A172 (cell line): Measurements from ENCODE around the gene MRPS6. TPM values are rescaled to one million over a fixed set of nuclear protein-coding genes. Genes with fewer than 3 reads are reported as not detected.
A peak's percentile ranks its signal among the peaks of the same experiment; 100 is the strongest.

Source experiments
- DNase-seq: peaks from one replicate; pipeline ENCODE4 v3.0.0-alpha.2; 2015; ENCODE audit warnings: low spot score
- total RNA-seq: library from RNA; depleted of rRNA; stranded (reverse); fragments of >200 nt; shearing (Covaris generic); gene quantifications from 2 replicates; pipeline ENCODE4 v1.2.3, GENCODE V29; 2014

The MRPS6 gene
- total RNA-seq, 1 experiment from 2014 or later: 62.2 TPM

DNA sequence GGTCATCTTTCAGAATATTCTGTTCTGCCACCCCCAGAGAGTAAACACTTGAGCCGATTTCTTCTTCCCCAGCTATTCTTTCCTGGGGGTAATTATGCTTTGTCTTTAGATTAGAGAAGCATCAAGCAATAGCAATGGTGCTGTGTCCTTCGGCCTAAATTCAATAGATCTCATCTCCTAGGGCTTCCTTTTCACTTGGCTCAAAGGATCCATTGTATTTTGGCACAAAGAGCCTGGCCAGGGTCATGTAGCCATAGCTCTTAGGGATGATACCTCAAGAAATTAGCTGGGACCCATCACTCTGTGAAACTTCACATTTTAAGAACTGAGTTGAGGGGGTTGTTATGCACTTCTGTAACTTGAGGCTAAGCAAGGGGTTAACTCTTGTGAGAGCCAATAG, 27.0 kb downstream of the MRPS6 start:
- no peak for DNase-seq

DNA sequence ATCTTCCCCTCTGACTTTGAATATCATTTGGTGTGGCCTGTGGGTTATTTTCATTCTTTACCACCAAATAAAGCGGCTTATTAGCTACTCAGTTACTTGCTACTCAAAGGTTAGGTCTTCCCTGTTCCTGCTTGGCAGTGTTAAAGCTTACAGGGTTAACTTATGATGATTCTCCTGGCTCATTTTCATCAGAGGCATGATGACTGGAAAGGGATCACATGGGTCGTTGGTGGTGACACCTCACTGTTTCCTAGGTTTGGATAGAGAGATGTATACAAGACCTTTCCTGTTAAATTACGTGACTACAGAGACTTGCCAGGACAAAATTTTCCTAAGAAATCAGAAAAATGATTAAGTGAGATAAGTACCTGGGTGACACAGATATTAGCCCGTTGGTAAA, 27.4 kb downstream of the MRPS6 start:
- DNase-seq: no peak

DNA sequence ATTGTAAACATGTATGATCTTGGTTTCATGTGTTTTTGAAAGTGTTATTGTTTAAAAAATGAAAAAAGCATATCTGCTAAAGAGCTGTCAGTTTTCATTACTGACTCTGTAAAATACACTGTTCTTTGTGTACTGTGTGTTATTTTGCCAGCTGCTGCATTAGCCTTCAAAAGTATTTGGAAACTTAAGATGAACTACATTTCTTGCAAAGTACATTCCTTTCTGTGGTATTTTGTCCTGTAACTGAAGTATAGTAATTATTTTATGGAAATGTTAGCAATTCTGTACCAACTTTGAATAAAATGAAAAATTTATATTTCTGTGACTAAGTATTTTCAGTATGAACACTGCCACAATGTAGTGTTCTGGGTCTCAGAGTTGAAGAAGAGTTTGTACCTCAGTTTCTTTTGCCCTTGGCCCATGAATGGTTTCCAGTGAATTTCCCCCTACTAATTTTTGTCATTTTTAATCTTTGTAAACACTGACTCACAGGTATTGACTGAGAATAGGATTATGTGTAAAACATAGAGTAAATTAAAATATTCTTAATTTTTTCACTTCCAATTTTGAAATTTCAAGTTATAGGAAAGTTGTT, 32.7 kb downstream of the MRPS6 start:
- no peak for DNase-seq

DNA sequence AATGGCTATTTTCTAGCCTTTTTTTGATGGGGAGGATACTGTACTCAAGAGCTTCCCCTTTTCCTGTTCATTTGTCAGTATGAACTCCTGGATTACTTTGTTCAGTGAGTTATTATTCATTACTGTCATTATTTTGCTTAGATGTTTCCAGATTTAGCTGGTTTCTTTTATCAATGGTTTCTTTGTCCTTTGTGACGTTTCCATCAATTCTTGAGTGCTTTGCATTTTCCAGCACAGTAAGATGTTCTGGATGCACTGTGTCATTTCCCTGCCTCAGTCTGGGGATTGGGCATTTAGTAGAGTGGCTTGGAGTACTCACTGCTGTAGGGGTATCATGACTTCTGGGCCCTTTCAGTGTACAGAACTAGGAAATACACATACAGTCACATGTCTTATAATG, 34.2 kb downstream of the MRPS6 start:
- DNase-seq: no peak

DNA sequence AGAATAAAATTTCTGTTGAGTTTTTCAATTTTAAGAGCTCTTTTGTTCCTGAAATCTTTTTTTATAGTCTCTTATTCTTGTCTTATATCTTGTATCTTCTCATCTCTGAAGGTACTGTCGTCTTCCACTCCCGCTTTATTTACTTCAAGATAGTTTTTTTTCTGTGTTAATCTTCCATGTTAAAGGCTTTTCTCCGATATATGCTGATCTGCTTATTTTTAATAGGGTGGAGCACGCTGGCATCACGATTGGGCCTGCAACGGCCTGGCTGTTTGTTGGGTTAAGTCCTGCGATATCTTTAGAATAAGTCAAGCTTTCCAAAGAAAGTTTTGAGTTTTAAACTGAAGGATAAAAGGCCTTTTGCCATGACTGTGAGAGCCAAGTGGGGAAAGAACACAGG, 35.7 kb downstream of the MRPS6 start:
- DNase-seq: no peak

DNA sequence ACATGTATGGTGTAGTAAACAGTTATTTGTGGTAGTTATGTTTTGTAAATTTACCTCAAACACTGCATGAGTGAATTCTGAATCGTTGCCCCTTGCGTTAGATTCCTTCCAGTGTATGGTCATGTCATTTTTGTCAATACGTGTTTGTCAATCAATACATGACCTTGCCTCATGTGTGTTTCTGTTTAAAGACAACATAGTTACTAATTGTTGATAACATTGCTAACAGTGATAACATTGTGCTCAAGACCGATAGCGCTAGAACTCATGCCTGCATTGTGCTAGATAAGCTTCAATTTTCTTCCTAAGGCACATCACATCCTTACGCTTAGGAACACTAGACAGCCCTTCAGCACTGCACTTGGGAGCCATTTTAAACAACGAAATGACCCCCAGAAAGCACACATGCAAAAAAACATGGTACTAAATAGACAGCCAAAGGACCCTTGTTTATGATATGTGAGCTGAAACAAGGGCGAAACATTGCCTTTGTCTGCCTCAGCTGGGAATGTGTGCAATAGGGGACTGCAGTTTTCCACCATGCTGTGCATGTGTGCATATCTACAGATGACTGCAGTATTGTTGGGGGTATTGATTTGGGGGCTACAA, 37.3 kb downstream of the MRPS6 start:
- DNase-seq: no peak

DNA sequence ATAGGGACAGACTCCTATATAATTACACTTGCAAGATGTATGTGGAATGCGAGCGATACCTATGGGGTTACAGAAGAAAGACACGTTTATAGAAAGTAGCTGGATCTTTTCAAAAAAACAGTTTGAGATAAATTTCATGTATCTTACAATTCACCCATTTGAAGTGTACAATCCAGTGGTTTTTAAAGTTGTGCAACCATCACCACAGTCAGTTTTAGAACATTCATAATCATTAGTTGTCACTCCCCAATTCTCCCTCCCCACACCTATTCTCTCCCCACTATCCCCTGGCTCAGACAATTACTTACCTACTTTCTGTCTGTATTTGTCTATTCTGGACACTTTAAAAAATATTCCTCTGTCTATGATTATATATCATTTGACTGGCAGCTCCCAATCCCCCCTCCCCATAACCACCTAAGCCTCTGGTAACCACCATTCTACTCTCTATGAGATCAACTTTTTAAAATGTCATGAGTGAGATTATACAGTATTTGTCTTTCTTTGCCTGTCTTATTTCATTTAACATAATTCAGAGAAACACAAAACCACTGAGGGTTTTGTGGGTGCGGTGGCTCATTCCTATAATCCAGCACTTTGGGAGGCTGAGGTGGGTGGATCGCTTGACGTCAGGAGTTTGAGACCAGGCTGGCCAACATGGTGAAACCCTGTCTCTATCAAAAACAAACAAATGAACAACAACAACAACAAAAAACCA, 39.1 kb downstream of the MRPS6 start:
- DNase-seq: no peak

DNA sequence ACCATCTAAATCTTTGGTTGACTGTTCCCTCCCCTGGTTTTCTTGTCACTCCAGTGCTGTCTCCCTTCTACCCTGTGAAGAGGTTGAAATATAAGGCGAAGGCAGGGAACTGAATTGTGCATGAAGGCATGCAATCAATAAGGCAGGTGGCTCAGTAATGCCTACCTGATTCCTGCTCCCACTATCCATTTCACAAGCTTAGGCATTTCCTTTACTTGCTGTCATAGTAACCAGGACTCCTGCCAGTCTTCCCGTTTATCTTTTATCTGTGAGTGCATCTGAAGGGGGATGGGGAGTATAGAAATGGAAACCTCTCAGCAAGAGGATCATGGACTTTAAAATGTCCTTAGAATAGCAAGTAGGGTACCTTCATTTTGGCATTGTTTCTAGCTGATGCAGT, 40.5 kb downstream of the MRPS6 start:
- no peak for DNase-seq

DNA sequence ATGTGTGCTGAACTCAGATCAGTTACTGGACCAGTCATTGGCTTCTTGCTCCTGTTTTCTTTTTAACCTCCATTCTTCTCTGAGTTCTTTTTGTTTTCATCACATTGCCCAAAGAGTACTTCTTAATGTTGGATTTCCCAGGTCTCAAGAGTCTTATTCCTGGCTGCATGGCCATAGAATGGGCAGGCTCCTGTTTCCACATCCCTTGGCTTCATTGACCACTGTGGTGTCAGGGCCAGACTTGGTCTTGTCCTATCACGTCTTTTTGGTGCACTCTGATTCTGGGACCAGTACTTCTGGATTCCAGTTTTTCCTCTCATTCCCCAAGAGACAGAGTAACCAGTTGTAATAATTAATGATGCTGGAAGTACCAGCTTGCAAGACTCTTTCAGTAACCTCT, 41.8 kb downstream of the MRPS6 start:
- no peak for DNase-seq

DNA sequence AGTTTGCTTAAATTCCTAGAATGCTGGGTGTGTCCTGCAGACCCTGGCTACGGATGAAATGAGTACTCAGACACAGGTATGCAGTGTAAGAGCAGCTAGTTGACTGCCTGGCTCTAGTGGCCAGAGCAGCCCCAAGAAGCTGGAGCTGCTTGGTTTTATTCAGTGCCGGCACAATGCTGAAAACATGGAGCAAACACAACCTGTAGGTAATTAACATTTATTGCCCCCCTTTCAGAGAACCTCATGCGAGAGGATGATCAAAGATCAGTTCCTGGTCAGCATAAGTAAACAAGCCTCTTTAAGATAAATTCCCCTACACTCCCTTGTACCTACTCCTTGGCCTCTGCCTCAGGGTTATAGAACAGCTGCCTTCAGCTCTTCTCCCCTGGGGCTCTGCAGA, 43.2 kb downstream of the MRPS6 start:
- DNase-seq: no peak

DNA sequence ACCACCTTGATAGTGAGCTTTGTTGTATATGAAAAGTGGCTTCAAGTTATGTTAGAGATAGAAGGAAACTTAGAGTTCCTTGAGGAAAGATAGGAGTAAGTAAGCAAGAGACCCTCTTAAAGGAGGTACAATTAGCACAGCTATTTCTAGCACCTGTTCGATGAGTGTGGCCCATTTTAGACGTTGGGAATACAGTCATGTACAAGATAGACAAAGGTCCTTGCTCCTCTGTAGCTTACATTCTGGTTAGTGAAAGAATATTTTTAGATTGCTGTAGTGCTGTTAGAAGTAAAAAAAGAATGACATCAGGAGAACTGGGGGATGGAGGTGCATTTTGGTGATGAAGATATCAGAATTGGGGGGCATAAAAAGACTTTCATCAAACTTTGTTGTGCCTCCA, 47.5 kb downstream of the MRPS6 start:
- no peak for DNase-seq

DNA sequence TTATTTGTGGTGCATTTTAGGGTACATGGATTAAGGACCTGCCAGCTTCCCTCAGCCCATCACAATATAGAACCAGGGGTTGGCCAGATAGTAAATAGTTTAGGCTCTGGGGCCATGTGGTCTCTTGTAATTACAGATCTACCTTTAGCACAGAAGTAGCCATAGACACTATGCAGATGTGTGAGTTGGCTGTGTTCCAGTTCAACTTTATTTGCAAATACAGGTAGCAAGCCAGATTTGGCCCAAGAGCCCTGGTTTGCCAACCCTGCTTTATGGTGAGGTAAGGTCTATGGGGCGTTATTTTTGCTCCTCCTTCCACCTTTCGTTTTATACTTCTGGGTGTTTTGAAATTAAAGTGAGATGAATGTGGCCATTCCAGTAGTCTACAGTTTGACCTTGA, 48.7 kb downstream of the MRPS6 start:
- no peak for DNase-seq

DNA sequence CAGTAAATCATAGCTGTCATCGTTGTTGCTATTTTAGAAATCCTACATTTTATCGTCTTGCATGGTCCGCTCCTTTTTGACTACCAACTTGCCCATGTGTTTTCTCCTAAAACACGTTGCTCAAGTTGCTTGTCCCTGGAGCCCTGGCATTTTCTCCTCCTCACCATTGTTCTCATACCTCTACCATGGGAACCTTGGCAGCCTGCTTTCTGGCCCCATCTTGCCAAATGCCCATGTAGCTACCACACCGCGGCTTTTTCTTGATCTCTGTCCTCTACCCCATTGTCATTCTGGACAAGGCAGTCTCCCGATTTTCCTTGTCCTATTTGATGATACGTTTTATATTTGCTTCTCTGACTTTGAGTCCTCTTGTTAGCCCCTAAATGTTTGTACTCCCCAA, 50.2 kb downstream of the MRPS6 start:
- DNase-seq: no peak

DNA sequence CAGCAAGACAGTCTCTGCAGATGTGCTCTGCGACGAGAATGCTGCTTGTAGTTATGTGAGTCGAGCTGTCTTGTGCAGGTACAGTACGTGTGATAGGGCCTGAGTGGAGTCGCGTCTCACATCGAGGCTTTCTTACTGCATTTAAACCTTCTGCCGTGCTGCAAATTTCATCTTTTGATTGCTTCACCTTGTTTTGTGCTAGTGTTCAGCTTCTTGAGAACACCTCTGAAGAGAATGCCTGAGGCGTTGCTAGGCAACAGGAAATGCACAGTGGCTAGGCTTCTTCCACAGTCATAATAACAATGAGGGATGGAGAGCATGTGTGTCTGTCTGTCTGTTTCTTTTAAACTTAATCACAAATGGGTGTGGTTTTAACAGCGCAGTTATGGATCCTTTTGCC, 52.9 kb downstream of the MRPS6 start:
- no peak for DNase-seq

DNA sequence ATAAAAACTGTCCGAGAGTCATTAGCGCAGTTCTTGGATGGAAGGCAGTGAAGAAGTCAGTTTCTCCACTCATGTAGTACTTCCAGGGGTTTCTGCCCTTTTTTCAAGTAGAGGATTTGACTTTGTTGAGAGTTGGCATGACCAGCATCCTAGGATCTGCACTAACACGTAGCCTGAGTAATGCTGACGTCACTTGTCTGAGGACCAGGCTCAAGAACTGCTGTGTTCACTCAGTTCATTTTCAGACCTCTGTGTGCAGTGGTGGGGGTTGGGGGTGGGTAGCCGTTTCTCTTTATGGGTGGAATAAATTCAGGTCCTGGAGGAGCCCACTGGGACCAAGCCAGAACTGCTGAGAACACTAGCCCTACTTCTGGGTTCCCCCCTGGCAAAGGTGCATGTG, 53.3 kb downstream of the MRPS6 start:
- no peak for DNase-seq

DNA sequence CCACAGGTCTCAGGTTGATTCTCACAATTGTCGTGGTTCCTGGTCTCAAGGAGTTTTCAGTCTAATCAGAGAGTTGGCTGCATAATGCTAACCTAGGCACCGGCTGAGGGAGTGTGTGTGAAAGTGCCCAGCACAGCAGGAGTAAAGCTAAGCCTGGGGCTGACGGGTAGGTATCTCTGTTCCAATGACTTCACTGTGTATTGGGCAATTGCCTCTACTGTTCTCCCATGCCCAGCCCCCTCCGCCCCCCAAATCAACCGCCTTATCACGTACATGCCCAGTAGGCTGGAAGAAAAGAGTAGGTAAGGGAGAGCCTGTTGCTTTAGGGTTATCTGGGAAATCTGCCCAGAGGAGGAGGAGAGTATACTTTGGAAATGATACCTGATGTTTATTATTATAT, 54.7 kb downstream of the MRPS6 start:
- DNase-seq: no peak

DNA sequence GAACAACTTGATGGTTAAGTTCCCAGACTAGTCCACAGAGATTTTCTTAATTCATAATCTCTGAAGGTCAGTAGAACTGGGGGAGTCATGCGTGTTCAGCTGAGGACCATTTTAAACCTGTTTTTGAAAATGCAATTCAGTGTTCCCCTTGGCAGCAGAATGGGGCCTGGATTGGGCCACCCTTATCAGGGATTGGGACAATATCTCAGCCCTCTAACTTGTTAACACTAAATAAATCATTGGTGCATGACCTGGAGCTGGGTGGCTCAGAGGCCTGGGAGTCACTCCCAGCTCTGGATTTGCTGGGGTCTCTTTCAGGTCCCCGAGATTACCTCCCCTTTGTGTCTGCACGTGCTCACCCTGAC, 55.3 kb downstream of the MRPS6 start:
- DNase-seq: no peak

DNA sequence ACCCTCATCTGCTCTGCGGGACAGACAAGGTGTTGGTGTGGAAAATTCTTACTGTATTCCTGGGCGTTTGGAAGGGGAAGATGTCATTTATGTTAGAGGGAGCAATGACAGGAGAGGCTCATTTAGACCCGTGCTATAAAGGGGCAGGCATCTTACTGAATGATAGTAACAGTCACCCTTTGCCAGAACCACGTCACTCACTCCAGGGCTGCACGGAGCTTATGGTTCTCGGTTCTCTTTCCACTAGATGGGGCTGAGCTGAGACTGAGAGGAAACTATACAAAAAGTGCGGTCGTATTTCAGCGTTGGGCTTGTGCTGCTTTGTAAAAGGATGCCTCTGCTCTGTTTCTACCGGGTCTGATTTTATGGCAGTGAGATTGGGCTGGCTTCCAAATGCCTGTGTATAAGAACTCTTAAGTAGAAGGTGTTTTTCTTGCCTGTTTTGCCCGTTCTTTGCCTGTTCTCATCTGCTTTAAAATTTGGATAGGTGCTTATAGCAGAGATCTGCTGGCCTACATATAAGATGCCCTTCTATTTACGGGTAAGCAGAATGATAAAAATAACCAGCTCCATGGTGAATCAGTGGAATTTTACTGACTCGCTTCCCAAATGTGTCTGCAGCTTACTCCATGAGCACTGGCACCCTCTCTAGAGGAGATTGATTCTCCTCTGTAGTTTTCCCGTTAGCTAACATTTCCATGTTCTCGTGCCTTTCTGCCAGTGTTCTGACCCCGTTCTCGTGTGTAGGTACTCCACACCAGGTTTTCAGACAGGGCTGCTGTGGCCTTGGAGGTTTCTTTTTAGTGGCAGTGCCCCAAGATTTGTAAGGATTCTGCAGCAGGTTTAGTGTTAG, 55.9 kb downstream of the MRPS6 start:
- DNase-seq: peak; percentile 86

DNA sequence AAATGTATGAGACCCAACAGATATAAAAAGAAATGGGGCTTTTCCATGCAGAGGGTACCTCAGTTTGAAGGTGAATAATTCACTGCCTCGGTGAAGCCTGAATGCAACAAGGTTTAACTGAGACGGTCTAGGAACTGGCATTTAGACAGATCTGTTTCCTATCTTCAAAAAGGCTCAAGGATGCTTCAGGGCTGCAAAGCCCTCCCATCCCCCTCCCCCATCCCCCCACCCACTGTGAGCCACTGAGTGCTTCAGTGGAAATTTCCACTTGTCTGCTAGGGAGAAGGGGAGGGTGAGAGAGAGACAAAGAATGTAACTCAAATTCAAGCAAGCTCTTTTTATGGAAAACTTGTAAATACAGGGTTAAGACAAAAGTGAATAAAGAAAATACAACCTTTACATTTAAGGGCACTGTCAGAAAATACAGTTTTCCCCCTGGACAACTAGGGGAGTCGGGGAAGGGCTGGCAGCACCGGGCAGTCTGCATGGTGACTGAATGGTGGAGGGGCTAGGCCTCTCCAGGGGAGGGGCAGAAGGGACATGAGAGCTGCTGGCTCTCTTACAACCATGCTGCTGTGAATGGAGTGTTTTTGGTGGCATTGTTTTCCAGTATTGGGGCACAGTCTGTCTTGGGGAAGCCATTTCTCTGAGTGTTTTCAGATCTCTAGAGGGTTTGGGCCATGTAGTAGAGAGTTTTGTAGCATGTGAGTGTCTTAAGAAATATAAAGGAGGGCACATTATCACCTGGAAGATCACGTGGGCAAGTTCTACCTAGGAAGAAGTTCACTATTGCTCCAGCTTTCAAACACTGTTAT, 56.7 kb downstream of the MRPS6 start:
- no peak for DNase-seq

DNA sequence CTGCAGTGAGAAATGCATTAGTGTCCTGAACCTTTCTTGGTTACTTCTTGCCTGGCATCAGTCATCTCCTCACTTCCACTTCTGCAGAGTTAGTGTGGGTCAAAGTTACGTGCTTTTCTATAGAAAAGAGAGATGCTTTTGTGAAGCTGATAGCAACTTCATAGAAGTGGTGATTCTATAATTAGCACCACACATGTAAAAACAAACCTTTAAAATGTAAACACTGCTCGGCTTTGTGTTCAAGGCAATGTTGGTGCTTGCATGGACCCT, 57.3 kb downstream of the MRPS6 start:
- no peak for DNase-seq

DNA sequence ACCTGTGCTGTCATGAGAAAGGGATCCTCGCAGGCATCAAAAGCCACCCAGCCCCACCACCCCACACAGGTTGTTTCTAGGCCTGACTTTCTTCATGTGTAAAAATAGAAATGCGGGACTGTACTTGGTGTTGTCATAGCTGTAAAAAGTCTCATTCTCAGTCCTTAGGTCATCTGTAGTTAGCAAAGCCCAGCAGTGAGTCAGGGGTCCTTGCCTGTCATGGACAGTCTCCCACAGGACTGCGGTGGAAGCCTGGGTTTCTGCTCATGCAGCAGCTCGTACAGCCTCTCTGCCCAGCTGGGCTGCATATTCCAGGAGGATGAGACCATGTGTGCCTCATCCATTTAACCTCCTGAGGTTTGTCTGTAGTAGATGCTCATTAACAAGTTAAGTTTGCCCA, 58.2 kb downstream of the MRPS6 start:
- no peak for DNase-seq

DNA sequence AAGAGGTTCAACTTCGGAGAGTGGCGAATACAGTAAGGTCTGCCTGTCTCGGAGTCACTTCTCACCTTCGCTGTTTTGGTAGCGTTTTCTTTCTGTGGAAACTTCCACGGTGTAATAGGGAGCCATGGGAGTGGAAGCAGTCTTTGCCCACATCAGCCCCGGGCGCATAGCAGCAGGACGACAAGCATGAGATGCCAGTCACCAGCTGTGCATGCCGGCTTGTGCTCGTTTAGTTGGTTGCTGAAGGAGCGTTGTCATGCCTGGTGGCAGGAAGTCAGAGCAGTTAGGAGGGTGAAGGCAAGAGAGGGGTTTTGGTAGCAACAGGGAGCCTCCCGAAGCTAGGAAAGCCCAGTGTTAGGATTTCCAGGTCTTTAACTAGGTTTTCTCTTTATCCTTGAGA, 58.8 kb downstream of the MRPS6 start:
- no peak for DNase-seq
